ENCODE results near the gene PCMTD2. TPM values are rescaled to one million over a fixed set of nuclear protein-coding genes. Genes with fewer than 3 reads are reported as not detected.

PCMTD2 gene
- total RNA-seq, 4 donors from 2014 or later = 36.5 to 54.8 (median 44.5) TPM

- peaks cover 9 to 29% (median 15%) of the 10 kb centered on the region in 4 donors for H3K4me1 ChIP-seq
- 93% methylated on average over 14 of the region's 14 CpGs for WGBS
- no peaks in the 10 kb centered on the region for H3K9me3 ChIP-seq
- no peak overlapping the region for H3K27ac ChIP-seq (replicated peaks in 1 of 4)
- intact Hi-C loops (cut with DNase I) = no loop called here
- no peaks in the 10 kb centered on the region for H3K36me3 ChIP-seq
- no peak for TF ChIP-seq CTCF (IDR thresholded peaks at IDR 0.05)
- no peak for TF ChIP-seq EP300 (IDR thresholded peaks at IDR 0.05)
- TF ChIP-seq POLR2A (IDR thresholded peaks at IDR 0.05; ENCODE audit: low read depth) = no peak
- TF ChIP-seq POLR2AphosphoS5 (IDR thresholded peaks at IDR 0.05) = no peak
- H3K4me3 ChIP-seq = no peak overlapping the region
- no peak for DNase-seq (ENCODE audit: extremely low spot score)
- H3K27me3 ChIP-seq = peaks cover 0 to 41% (median 0%) of the 10 kb centered on the region in 4 donors
These were observed 30.4 kb upstream of the PCMTD2 start for GRCh38 chr20:64225171-64225595.

GRCh38 chr20:64225828-64226598, 29.5 kb upstream of the PCMTD2 start:
- TF ChIP-seq EP300 (IDR thresholded peaks at IDR 0.05) (no peak), CTCF (IDR thresholded peaks at IDR 0.05) (no peak), POLR2A (IDR thresholded peaks at IDR 0.05; ENCODE audit: low read depth) (no peak), POLR2AphosphoS5 (IDR thresholded peaks at IDR 0.05) (no peak)
- intact Hi-C loops (cut with DNase I) = no loop called here
- no peak for DNase-seq (ENCODE audit: extremely low spot score)
- H3K27me3 ChIP-seq = peaks cover 0 to 41% (median 0%) of the 10 kb centered on the region in 4 donors
- H3K27ac ChIP-seq (replicated peaks in 1 of 4) = no peak overlapping the region
- 90% methylated on average over 10 of the region's 14 CpGs for WGBS
- H3K4me3 ChIP-seq = no peak overlapping the region
- H3K9me3 ChIP-seq = no peaks in the 10 kb centered on the region
- H3K36me3 ChIP-seq = no peaks in the 10 kb centered on the region
- peaks cover 9 to 29% (median 15%) of the 10 kb centered on the region in 4 donors for H3K4me1 ChIP-seq

- no peaks in the 10 kb centered on the region for H3K9me3 ChIP-seq
- no peak overlapping the region for H3K4me3 ChIP-seq
- intact Hi-C loops (cut with DNase I) = no loop called here
- no peaks in the 10 kb centered on the region for H3K36me3 ChIP-seq
- no peak for DNase-seq (ENCODE audit: extremely low spot score)
- H3K27ac ChIP-seq (replicated peaks in 1 of 4) = no peak overlapping the region
- peaks cover 0 to 41% (median 0%) of the 10 kb centered on the region in 4 donors for H3K27me3 ChIP-seq
- H3K4me1 ChIP-seq = peaks cover 9 to 29% (median 15%) of the 10 kb centered on the region in 4 donors
- no peak for TF ChIP-seq CTCF (IDR thresholded peaks at IDR 0.05)
- TF ChIP-seq POLR2AphosphoS5 (IDR thresholded peaks at IDR 0.05) = no peak
- TF ChIP-seq POLR2A (IDR thresholded peaks at IDR 0.05; ENCODE audit: low read depth) = no peak
- no peak for TF ChIP-seq EP300 (IDR thresholded peaks at IDR 0.05)
- 91% methylated on average over 24 of the region's 25 CpGs for WGBS
These were observed 28.6 kb upstream of the PCMTD2 start for GRCh38 chr20:64226686-64227580.

GRCh38 chr20:64228086-64228653, 27.4 kb upstream of the PCMTD2 start:
- intact Hi-C loops (cut with DNase I) = no loop called here
- no peak overlapping the region for H3K27ac ChIP-seq (replicated peaks in 1 of 4)
- no peaks in the 10 kb centered on the region for H3K9me3 ChIP-seq
- peaks cover 9 to 25% (median 14%) of the 10 kb centered on the region in 4 donors for H3K4me1 ChIP-seq
- peaks cover 0 to 37% (median 0%) of the 10 kb centered on the region in 4 donors for H3K27me3 ChIP-seq
- no peak for TF ChIP-seq POLR2A (IDR thresholded peaks at IDR 0.05; ENCODE audit: low read depth)
- no peak for TF ChIP-seq CTCF (IDR thresholded peaks at IDR 0.05)
- TF ChIP-seq EP300 (IDR thresholded peaks at IDR 0.05) = no peak
- no peak for TF ChIP-seq POLR2AphosphoS5 (IDR thresholded peaks at IDR 0.05)
- H3K4me3 ChIP-seq = no peak overlapping the region
- H3K36me3 ChIP-seq = no peaks in the 10 kb centered on the region
- no peak for DNase-seq (ENCODE audit: extremely low spot score)
- WGBS = 86% methylated on average over 8 of the region's 8 CpGs
